IgD-negative memory B cell (primary cell): Measurements from ENCODE around the gene ZNF283. TPM values are rescaled to one million over a fixed set of nuclear protein-coding genes. Genes with fewer than 3 reads are reported as not detected.
A peak's percentile ranks its signal among the peaks of the same experiment; 100 is the strongest.
"Not testable (repeated sequence)": the region's sequence is repeated elsewhere in the genome, so short reads cannot be mapped to it uniquely, and the experiment has no call there.

ENCODE experiments used
- H3K27ac Mint-ChIP-seq, 3 donors: one replicate each; pipeline ENCODE4 v1.8.0; 2020 to 2022; ENCODE audit warnings: mild to moderate bottlenecking in 3 of 3, mixed read lengths in 3 of 3, moderate library complexity in 1 of 3
- H3K27me3 Mint-ChIP-seq: one replicate; pipeline ENCODE4 v1.8.0; 2021; ENCODE audit warnings: mixed read lengths
- H3K36me3 Mint-ChIP-seq: one replicate; pipeline ENCODE4 v1.8.0; 2020; ENCODE audit warnings: mild to moderate bottlenecking, mixed read lengths
- H3K4me1 Mint-ChIP-seq, 3 donors: one replicate each; pipeline ENCODE4 v1.8.0; 2020 to 2022; ENCODE audit warnings: mixed read lengths in 3 of 3, mild to moderate bottlenecking in 1 of 3
- H3K4me3 Mint-ChIP-seq, 4 donors: one replicate each; pipeline ENCODE4 v1.8.0; 2020 to 2022; ENCODE audit warnings: mild to moderate bottlenecking in 4 of 4, mixed read lengths in 4 of 4, moderate library complexity in 3 of 4
- H3K9me3 Mint-ChIP-seq, 3 donors: one replicate each; pipeline ENCODE4 v1.8.0; 2020 to 2021; ENCODE audit warnings: mixed read lengths in 3 of 3, mild to moderate bottlenecking in 1 of 3
- polyA plus RNA-seq: library from polyadenylated mRNA; unstranded; fragments of 300-500 nt; fragmentation: Illumina TruSeq; gene quantifications from one replicate; pipeline ENCODE4 v1.2.3, GENCODE V29; 2021

ZNF283 gene
- polyA plus RNA-seq, 1 donor from 2014 or later, result 2.6 TPM

DNA sequence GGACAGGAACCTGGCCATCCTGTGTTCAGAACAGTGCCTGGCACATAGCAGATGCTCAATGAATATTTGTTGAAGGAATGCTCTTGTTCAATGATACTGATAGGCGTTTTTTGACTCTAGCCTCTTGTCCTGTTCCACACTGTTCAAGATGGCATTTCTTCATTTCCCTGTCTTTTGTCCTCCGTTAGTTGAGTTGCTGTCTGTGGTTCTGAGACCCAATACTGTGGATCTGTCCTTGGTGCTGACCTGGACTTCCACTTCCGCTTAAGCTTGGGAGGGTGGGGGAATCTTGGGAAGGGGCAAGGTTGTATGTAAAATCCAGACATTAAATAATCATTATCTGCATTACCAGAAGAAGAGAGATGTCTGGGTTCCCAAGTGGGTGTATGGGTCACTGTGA lies 38.1 kb upstream of the ZNF283 start:
- H3K9me3 Mint-ChIP-seq, result no peaks in the 10 kb centered on the region
- H3K4me3 Mint-ChIP-seq, result no peak overlapping the region
- no peak overlapping the region for H3K27ac Mint-ChIP-seq
- peaks cover 4% of the 10 kb centered on the region for H3K27me3 Mint-ChIP-seq
- peaks cover 9 to 13% (median 11%) of the 10 kb centered on the region in 3 donors for H3K4me1 Mint-ChIP-seq
- no peaks in the 10 kb centered on the region for H3K36me3 Mint-ChIP-seq

GRCh38 chr19:43790587-43790986 lies 36.5 kb upstream of the ZNF283 start:
- Mint-ChIP-seq H3K27me3 (peaks cover 2% of the 10 kb centered on the region), H3K4me1 (peaks cover 0 to 3% (median 2%) of the 10 kb centered on the region in 3 donors), H3K9me3 (peaks cover 0 to 1% (median 0%) of the 10 kb centered on the region in 3 donors), H3K27ac (peak overlapping the region in 1 of 3 donors; percentile 31), H3K36me3 (no peaks in the 10 kb centered on the region), H3K4me3 (no peak overlapping the region)

DNA sequence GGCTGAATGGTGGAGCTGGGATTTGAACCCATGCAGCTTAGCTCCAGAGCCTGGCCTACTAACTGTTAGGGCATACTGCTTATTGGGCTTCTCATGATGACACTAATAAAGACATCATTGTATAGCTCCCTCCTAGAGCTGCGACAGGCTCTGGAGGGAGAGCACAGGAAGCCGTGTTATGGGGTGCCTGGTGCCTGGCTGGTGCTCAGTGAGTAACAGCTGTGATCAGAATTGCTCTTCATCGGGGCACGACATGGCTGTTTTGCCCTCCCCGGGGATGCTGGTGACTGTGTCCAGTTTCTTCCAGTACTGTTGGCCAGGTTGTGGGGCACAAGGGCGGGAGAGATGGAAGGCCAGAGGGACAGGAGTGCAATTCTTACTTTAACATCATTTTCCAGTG lies 30.0 kb upstream of the ZNF283 start:
- Mint-ChIP-seq H3K27ac (no peak overlapping the region), H3K36me3 (no peaks in the 10 kb centered on the region), H3K27me3 (peaks cover 25% of the 10 kb centered on the region), H3K9me3 (peaks cover 0 to 1% (median 0%) of the 10 kb centered on the region in 3 donors), H3K4me3 (peak overlapping the region in 2 of 4 donors; percentile 2 to 81), H3K4me1 (peaks cover 0 to 2% (median 0%) of the 10 kb centered on the region in 3 donors)

DNA sequence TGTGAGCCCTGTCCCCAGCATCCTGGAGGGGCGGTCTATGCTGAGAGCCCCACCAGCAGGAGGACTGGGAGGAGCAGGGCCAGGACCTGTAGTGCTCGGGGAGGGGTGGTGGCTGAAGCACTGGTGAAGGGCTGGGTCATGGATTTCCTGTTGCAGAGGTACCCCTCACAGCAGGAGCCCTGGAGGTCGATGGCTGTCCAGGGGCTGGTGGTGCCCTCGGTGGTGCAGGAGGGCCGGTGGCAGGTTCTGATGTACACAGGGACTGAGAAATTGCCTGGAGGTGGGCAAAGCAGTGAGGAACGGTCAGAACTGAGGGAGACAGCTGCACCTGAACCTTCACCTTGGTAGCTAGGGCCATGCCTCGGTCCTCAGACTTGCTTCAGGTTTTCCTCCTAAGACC lies 29.6 kb upstream of the ZNF283 start:
- Mint-ChIP-seq H3K36me3 (no peaks in the 10 kb centered on the region), H3K27ac (no peak overlapping the region), H3K9me3 (peaks cover 0 to 1% (median 0%) of the 10 kb centered on the region in 3 donors), H3K4me3 (peak overlapping the region in 1 of 4 donors; percentile 49), H3K4me1 (peaks cover 0 to 2% (median 0%) of the 10 kb centered on the region in 3 donors), H3K27me3 (peaks cover 25% of the 10 kb centered on the region)

GRCh38 chr19:43798026-43798545 lies 29.0 kb upstream of the ZNF283 start:
- H3K36me3 Mint-ChIP-seq, result no peaks in the 10 kb centered on the region
- H3K27me3 Mint-ChIP-seq, result peaks cover 28% of the 10 kb centered on the region
- H3K27ac Mint-ChIP-seq, result no peak overlapping the region
- peak overlapping the region in 3 of 4 donors; percentile 44 to 85 (median 65) for H3K4me3 Mint-ChIP-seq
- peaks cover 0 to 1% (median 0%) of the 10 kb centered on the region in 3 donors for H3K9me3 Mint-ChIP-seq
- peaks cover 0 to 2% (median 0%) of the 10 kb centered on the region in 3 donors for H3K4me1 Mint-ChIP-seq

DNA sequence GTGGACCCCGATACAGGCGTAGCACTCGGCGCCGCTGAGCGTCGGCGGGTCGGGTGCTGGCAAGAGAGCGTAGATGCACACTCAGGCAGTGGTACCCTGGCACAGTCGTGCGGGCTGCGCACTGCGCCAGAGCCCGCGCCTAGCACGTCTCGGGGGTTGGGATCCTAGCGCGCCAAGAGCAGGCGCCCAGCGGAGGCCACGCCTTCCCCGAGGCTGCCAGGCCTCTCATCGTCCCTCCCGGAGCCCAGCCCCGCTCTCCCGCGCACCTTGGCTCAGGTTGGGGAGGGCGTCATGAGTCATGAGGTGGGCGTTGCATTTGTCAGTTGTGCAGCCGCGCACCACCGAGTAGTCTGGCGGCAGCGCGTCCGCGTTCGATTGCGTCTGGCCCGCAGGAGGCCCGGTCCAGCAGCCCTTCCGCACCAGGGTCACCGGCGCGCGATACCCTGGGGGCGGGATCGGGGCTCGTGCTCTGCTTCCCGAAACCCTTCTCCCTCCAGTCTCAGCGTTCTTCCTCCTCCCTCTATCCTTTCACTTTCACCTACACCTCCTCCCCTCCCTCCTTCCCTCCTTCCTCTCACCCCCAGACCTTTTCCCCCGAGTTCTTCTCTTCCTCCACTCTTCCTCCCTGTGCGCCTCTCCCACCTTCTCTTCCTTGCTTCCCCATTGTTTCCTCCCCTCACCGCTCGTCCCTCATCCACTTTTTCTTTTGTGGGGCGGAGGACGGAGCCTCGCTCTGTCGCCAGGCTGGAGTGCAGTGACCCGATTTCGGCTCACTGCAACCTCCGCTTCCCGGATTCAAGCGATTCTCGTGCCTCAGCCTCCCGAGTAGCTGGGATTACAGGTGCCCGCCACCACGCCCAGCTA lies 28.3 kb upstream of the ZNF283 start:
- H3K4me3 Mint-ChIP-seq, result peak overlapping the region in 3 of 4 donors; percentile 75 to 85 (median 77)
- peaks cover 0 to 2% (median 0%) of the 10 kb centered on the region in 3 donors for H3K4me1 Mint-ChIP-seq
- H3K36me3 Mint-ChIP-seq, result no peaks in the 10 kb centered on the region
- H3K9me3 Mint-ChIP-seq, result peaks cover 0 to 1% (median 0%) of the 10 kb centered on the region in 3 donors
- H3K27ac Mint-ChIP-seq, result no peak overlapping the region
- peaks cover 25% of the 10 kb centered on the region for H3K27me3 Mint-ChIP-seq

DNA sequence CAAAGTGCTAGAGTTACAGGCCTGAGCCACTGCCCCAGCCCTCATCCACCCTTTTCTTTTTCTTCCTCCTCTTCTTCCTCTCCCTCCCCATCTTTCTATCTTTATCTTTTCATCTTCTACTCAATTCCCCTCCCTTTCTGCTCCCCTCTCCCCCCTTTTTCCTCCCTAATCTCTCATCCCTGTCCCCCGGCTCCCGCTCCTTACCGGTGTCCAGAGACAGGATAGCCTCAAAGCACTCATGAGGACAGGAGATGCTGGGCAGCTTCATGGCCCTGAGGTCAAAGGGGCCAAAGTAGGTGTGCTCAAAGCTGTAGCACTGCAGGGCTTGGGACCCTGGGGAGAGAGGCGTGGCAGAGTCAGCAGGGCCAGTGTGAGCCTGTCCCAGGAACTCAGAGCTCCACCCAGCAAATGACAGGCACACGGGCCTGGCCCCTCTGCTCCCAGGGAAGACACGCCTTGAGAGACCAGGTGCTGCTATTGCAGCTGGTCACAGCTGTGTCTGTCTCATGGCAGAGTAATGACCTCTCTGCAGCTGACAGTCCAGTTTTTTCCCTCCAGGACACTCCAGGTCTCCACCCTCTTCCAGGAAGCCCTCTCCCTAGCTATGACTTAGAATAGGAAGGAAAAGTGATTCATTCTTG lies 27.5 kb upstream of the ZNF283 start:
- H3K27ac Mint-ChIP-seq, result no peak overlapping the region
- peaks cover 0 to 2% (median 0%) of the 10 kb centered on the region in 3 donors for H3K4me1 Mint-ChIP-seq
- H3K9me3 Mint-ChIP-seq, result peaks cover 0 to 1% (median 0%) of the 10 kb centered on the region in 3 donors
- peaks cover 25% of the 10 kb centered on the region for H3K27me3 Mint-ChIP-seq
- peak overlapping the region in 3 of 4 donors; percentile 58 to 85 (median 63) for H3K4me3 Mint-ChIP-seq
- no peaks in the 10 kb centered on the region for H3K36me3 Mint-ChIP-seq

GRCh38 chr19:43802216-43802951 lies 24.7 kb upstream of the ZNF283 start, which contains the start of gene LYPD5:
Gene LYPD5 (minus strand): TSS chr19:43802447. CDS start chr19:43802380, 67 bp downstream.
- H3K27me3 Mint-ChIP-seq, result peaks cover 14% of the 10 kb centered on the region

DNA sequence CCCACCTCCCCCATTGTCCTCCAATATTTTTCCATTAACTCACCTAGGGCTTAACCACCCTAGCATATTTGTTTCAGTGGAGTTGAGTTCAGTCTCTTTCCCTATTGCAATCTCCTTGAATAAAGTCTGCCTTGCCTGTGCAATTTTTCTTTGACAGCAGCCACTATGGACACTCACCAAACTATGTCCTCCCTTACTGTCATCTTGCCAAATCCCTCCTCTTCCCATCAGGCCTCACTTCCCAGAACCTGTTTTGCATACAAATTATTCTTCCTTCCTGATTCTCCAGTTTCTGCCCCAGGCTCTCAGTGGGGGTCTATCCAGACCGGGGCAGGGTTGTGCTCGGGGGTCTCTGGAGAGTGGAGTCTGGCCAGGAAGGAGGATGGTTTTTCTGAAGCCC lies 22.7 kb upstream of the ZNF283 start:
- H3K27ac Mint-ChIP-seq, result no peak overlapping the region
- no peak overlapping the region for H3K4me3 Mint-ChIP-seq

More at GRCh38 chr19:43802216-43802951, 24.7 kb upstream of the ZNF283 start, which contains the start of gene LYPD5:
- no peaks in the 10 kb centered on the region for H3K36me3 Mint-ChIP-seq
- no peak within 1 kb of the TSS for H3K4me3 Mint-ChIP-seq
- H3K27ac Mint-ChIP-seq, result no peak within 1 kb of the TSS
- peaks cover 0 to 2% (median 0%) of the 10 kb centered on the region in 3 donors for H3K4me1 Mint-ChIP-seq
- H3K9me3 Mint-ChIP-seq, result no peaks in the 10 kb centered on the region

DNA sequence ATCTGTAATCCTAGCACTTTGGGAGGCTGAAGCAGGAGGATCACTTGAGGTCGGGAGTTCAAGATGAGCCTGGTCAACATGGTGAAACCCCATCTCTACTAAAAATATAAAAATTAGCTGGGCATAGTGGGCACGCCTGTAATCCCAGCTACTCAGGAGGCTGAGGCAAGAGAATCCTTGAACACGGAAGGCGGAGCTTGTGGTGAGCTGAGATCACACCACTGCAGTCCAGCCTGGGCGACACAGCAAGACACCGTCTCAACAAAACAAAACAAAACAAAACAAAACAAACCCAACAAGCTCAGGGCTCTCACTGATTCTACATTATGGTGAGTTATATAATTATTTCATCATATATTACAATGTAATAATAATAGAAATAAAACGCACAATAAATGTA lies 20.7 kb upstream of the ZNF283 start:
- not testable (repeated sequence) for H3K4me1 Mint-ChIP-seq, H3K4me3 Mint-ChIP-seq, H3K27me3 Mint-ChIP-seq, H3K9me3 Mint-ChIP-seq, H3K27ac Mint-ChIP-seq, H3K36me3 Mint-ChIP-seq

More for the DNA sequence above, 22.7 kb upstream of the ZNF283 start:
- H3K27me3 Mint-ChIP-seq, result peaks cover 6% of the 10 kb centered on the region
- no peaks in the 10 kb centered on the region for H3K4me1 Mint-ChIP-seq
- no peaks in the 10 kb centered on the region for H3K9me3 Mint-ChIP-seq
- no peaks in the 10 kb centered on the region for H3K36me3 Mint-ChIP-seq

DNA sequence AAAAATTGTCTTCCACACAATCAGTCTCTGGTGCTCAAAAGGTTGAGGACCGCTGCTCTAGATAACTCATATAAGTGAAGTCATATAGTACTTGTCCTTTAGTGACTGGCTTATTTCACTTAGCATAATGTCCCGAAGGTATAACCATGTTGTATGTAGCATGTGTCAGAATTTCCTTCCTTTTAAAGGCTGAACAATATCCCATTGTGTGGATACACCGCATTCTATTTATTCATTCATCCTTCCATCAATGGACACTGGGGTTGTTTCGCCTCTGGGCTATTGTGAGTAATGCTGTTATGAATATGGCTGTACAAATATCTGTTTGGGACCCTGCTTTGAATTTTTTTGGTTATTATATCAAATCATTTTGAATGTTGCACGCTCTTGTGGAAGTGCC lies 20.3 kb upstream of the ZNF283 start:
- no peak overlapping the region for H3K27ac Mint-ChIP-seq
- H3K36me3 Mint-ChIP-seq, result no peaks in the 10 kb centered on the region
- H3K27me3 Mint-ChIP-seq, result peaks cover 6% of the 10 kb centered on the region
- peaks cover 0 to 3% (median 0%) of the 10 kb centered on the region in 3 donors for H3K4me1 Mint-ChIP-seq
- H3K9me3 Mint-ChIP-seq, result no peaks in the 10 kb centered on the region
- H3K4me3 Mint-ChIP-seq, result no peak overlapping the region

GRCh38 chr19:43807651-43808050 lies 19.5 kb upstream of the ZNF283 start:
- H3K4me3 Mint-ChIP-seq, result no peak overlapping the region
- peaks cover 6% of the 10 kb centered on the region for H3K27me3 Mint-ChIP-seq
- H3K4me1 Mint-ChIP-seq, result peaks cover 0 to 3% (median 0%) of the 10 kb centered on the region in 3 donors
- no peaks in the 10 kb centered on the region for H3K36me3 Mint-ChIP-seq
- no peak overlapping the region for H3K27ac Mint-ChIP-seq
- no peaks in the 10 kb centered on the region for H3K9me3 Mint-ChIP-seq

DNA sequence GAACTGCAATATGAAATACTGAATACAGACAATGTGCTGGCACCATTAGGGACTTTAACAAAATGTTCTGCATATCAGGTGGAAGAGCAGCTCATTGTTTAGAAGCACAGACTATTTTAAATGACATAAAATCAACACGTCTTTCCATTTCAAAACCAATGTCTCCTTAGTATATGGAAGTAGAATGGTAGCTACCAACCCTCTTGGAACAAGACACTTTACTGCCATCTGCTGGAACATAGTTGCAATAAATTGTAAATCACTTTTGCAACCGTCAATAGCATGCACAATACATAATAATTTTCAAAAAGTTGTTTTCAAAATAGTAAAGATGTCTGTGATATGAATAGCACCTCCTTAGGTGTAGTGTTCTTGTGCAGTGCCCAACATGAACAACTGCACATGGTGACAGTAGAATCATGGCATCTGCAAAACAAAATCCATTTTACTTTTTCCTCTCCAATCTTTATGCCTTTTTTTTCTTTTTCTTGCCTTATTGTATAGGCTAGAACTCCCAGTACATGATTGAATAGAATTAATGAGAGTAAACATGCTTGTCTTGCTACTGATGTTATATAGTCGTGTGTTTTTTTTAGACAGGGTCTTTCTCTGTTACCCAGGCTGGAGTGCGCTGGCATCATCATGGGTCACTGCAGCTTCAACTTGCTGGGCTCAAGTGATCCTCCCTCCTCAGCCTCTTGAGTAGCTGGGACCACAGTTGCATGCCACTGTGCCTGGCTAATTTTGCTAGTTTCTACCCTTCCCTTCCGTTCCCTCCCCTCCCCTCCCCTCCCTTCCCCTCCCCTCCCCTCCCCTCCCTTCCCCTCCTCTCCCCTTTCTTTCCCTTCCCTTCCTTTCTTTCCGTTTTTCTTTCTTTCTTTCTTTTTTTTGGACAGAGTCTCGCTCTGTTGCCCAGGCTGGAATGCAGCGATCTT lies 17.1 kb upstream of the ZNF283 start:
- H3K27me3 Mint-ChIP-seq, result peaks cover 6% of the 10 kb centered on the region
- H3K27ac Mint-ChIP-seq, result peak overlapping the region in 1 of 3 donors; percentile 43
- peaks cover 0 to 3% (median 0%) of the 10 kb centered on the region in 3 donors for H3K4me1 Mint-ChIP-seq
- H3K9me3 Mint-ChIP-seq, result no peaks in the 10 kb centered on the region
- no peaks in the 10 kb centered on the region for H3K36me3 Mint-ChIP-seq
- H3K4me3 Mint-ChIP-seq, result no peak overlapping the region
